Urothelium cell line (cell line): ENCODE data around the gene CCHCR1.

Source experiments
- DNase-seq: peaks from one replicate; pipeline ENCODE4 v3.0.0; 2011; ENCODE audit warnings: low spot score, mixed read lengths
- FAIRE-seq: peaks from 2 replicates; lab custom pipeline; 2011; peaks lifted over from hg19 to GRCh38; lab: Jason Lieb, UNC

Gene CCHCR1

GRCh38 chr6:31131595-31131994 lies 26.0 kb downstream of the CCHCR1 start:
- FAIRE-seq (no peak), DNase-seq (no peak)

GRCh38 chr6:31130751-31131150 lies 26.9 kb downstream of the CCHCR1 start:
- DNase-seq (no peak), FAIRE-seq (no peak)

GRCh38 chr6:31129130-31129529 lies 28.5 kb downstream of the CCHCR1 start:
- DNase-seq: no peak
- FAIRE-seq: no peak

- DNase-seq: peak; percentile 66
- no peak for FAIRE-seq
Measured at GRCh38 chr6:31128093-31128676, 29.4 kb downstream of the CCHCR1 start.

- FAIRE-seq (no peak), DNase-seq (no peak)
Measured at GRCh38 chr6:31126396-31127175, 31.0 kb downstream of the CCHCR1 start.

- no peak for FAIRE-seq
- DNase-seq: no peak
Measured at GRCh38 chr6:31125586-31126363, 31.8 kb downstream of the CCHCR1 start.

GRCh38 chr6:31125162-31125561 lies 32.4 kb downstream of the CCHCR1 start:
- DNase-seq (peak; percentile 64), FAIRE-seq (no peak)

GRCh38 chr6:31122791-31123706 lies 34.6 kb downstream of the CCHCR1 start:
- FAIRE-seq: peak; percentile 84
- peak; percentile 85 for DNase-seq

GRCh38 chr6:31121131-31121790 lies 36.3 kb downstream of the CCHCR1 start:
- FAIRE-seq (no peak), DNase-seq (no peak)

- no peak for DNase-seq
- FAIRE-seq: no peak
Measured at GRCh38 chr6:31120151-31120915, 37.3 kb downstream of the CCHCR1 start, which contains the start of gene CDSN. TSS of gene CDSN (minus strand) at chr6:31120446. CDS start at chr6:31120419, 27 bp downstream.

GRCh38 chr6:31118178-31118577 lies 39.4 kb downstream of the CCHCR1 start:
- DNase-seq (no peak), FAIRE-seq (no peak)

- no peak for DNase-seq
- FAIRE-seq: no peak
Measured at GRCh38 chr6:31116661-31117385, 40.8 kb downstream of the CCHCR1 start.

GRCh38 chr6:31115941-31116560 lies 41.6 kb downstream of the CCHCR1 start:
- FAIRE-seq (no peak), DNase-seq (no peak)

- DNase-seq: peak; percentile 67
- peak; percentile 66 for FAIRE-seq
Measured at GRCh38 chr6:31114970-31115849, 42.4 kb downstream of the CCHCR1 start.

- DNase-seq (peak; percentile 88), FAIRE-seq (peak; percentile 97)
Measured at GRCh38 chr6:31114541-31114878, 43.1 kb downstream of the CCHCR1 start, which contains the start of gene PSORS1C1. TSS of gene PSORS1C1 (plus strand) at chr6:31114800. CDS start at chr6:31129633, 14,833 bp downstream.

GRCh38 chr6:31113861-31114540 lies 43.6 kb downstream of the CCHCR1 start:
- DNase-seq (peak; percentile 60), FAIRE-seq (no peak)

GRCh38 chr6:31112478-31112877 lies 45.1 kb downstream of the CCHCR1 start, which contains the start of gene C6orf15:
TSS of gene C6orf15 (minus strand) at chr6:31112575. CDS start at chr6:31112555, 20 bp downstream.
- DNase-seq: peak; percentile 54
- peak; percentile 27 for FAIRE-seq
